Gastroesophageal sphincter (tissue), 4 donors: ENCODE measurements around the gene PKD2L2. TPM values are rescaled to one million over a fixed set of nuclear protein-coding genes. Genes with fewer than 3 reads are reported as not detected.

Experiments used
- ATAC-seq: fragments of 150-250 bp; one replicate; pipeline ENCODE4 v1.9.1; 2016; ENCODE audit warnings: mild to moderate bottlenecking, moderate library complexity
- H3K27ac ChIP-seq, 4 donors: fragments of 200-600 bp; sonication (generic) in 3 of 4; 1 replicate in 3 of 4; 2 replicates in 1 of 4; pipeline ENCODE4 v1.5.1; 2016 to 2019
- H3K27me3 ChIP-seq: fragments of 200-600 bp; sonication (generic); one replicate; pipeline ENCODE4 v1.5.1; 2019
- H3K36me3 ChIP-seq, 2 donors: fragments of 200-600 bp; sonication (generic); one replicate each; pipeline ENCODE4 v1.5.1; 2019; ENCODE audit warnings: control low read depth in 1 of 2
- H3K4me1 ChIP-seq, 3 donors: fragments of 200-600 bp; sonication (generic); 1 replicate in 2 of 3; 2 replicates in 1 of 3; pipeline ENCODE4 v1.5.1; 2016 to 2019; ENCODE audit warnings: control low read depth in 2 of 3
- H3K4me3 ChIP-seq, 2 donors: fragments of 200-600 bp; sonication (generic); one replicate each; pipeline ENCODE4 v1.5.1; 2019; ENCODE audit warnings: mild to moderate bottlenecking in 1 of 2, moderate library complexity in 1 of 2
- H3K9me3 ChIP-seq, 3 donors: fragments of 200-600 bp; sonication (generic); one replicate each; pipeline ENCODE4 v1.5.1; 2017 to 2019; ENCODE audit warnings: control low read depth in 2 of 3
- EP300 ChIP-seq: sonication (generic); formaldehyde crosslinking; IDR thresholded peaks from one replicate; pipeline ENCODE4 v1.6.1; 2017; ENCODE audit warnings: antibody characterized with exemption, mild to moderate bottlenecking
- POLR2A ChIP-seq, 2 donors: fragments of 450-650 bp; IDR thresholded peaks; one replicate each; pipeline ENCODE4 v1.6.1; 2017; ENCODE audit warnings: antibody characterized with exemption in 2 of 2, mild to moderate bottlenecking in 2 of 2, moderate library complexity in 1 of 2
- POLR2AphosphoS5 ChIP-seq: sonication (generic); formaldehyde crosslinking; IDR thresholded peaks from one replicate; pipeline ENCODE4 v1.6.1; 2017; ENCODE audit warnings: antibody characterized with exemption
- WGBS, 2 donors: methylation state at CpG; one replicate each; pipeline ENCODE4 v1.1.5; 2018; ENCODE audit warnings: low coverage in 1 of 2; 5-methylcytosine and 5-hydroxymethylcytosine counted together
- total RNA-seq, 4 donors: library from RNA; depleted of rRNA; stranded (reverse); fragments of >200 nt; gene quantifications; one replicate each; pipeline ENCODE4 v1.1.0, GENCODE V29; 2016
- TF ChIP-seq, protein P1 (sequence below), 4 experiments: fragments of 200-600 bp in 2 of 4; fragments of 450-650 bp in 2 of 4; sonication (generic) in 1 of 4; IDR thresholded peaks; one replicate each; pipeline ENCODE4 v1.5.1; 2017 to 2019; ENCODE audit warnings: antibody characterized with exemption in 4 of 4, mild to moderate bottlenecking in 2 of 4, moderate library complexity in 2 of 4

PKD2L2 gene
- total RNA-seq, 4 donors from 2014 or later = 0.15 TPM; not detected in 3

DNA sequence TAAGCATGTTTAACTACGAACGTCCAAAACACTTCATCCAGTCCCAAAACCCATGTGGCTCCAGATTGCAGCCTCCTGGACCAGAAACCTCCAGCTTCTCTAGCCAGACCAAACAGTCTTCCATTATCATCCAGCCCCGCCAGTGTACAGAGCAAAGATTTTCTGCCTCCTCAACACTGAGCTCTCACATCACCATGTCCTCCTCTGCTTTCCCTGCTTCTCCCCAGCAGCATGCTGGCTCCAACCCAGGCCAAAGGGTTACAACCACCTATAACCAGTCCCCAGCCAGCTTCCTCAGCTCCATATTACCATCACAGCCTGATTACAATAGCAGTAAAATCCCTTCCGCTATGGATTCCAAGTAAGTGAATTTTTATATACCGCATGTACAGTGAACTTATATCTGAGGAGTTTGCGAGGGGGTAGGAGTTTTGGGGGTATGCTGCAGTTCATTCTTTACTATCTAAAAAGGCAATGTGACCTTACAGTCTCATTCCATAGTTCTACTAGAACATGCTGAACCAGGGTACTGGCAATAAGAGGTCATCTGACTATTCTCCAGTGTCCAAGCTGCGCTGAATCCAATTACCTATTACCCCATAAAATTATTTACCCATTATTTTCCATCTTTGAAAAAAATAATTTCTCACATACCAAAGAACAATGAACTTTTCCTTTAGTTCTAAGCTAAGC is 18.5 kb upstream of the PKD2L2 start:
- Histone ChIP-seq H3K4me1 (no peaks in the 10 kb centered on the region), H3K36me3 (no peaks in the 10 kb centered on the region), H3K27me3 (no peaks in the 10 kb centered on the region), H3K27ac (no peak overlapping the region), H3K9me3 (no peaks in the 10 kb centered on the region), H3K4me3 (no peak overlapping the region)
- 95 to 96% methylated on average over 4 to 7 of the region's 7 CpGs for WGBS, 2 donors
- ATAC-seq = no peak
- TF ChIP-seq, protein P1, sequence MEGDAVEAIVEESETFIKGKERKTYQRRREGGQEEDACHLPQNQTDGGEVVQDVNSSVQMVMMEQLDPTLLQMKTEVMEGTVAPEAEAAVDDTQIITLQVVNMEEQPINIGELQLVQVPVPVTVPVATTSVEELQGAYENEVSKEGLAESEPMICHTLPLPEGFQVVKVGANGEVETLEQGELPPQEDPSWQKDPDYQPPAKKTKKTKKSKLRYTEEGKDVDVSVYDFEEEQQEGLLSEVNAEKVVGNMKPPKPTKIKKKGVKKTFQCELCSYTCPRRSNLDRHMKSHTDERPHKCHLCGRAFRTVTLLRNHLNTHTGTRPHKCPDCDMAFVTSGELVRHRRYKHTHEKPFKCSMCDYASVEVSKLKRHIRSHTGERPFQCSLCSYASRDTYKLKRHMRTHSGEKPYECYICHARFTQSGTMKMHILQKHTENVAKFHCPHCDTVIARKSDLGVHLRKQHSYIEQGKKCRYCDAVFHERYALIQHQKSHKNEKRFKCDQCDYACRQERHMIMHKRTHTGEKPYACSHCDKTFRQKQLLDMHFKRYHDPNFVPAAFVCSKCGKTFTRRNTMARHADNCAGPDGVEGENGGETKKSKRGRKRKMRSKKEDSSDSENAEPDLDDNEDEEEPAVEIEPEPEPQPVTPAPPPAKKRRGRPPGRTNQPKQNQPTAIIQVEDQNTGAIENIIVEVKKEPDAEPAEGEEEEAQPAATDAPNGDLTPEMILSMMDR (IDR thresholded peaks at IDR 0.05) = no peak
- TF ChIP-seq POLR2AphosphoS5 = no peak
- TF ChIP-seq EP300 = no peak
- TF ChIP-seq POLR2A (IDR thresholded peaks at IDR 0.05) = no peak

DNA sequence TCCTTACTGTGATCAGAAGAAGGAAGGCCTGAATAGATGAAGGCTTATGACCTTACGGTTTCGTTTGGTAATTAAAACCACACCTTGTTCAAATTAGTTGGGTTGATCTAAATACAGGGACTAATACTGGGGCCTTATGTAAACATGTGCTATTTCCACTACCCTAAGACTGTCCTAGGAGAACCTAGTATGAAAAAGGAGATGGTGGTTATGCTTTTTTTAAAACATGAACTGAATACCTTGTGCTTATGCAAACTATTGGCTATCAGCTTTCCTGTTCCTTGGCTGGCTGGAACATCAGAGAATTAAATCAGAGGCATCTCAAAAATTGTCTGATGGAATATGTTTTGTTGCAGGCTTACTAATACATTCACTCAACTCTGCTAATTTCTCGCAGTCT is 17.7 kb upstream of the PKD2L2 start:
- 93 to 97% methylated on average over 3 of the region's 3 CpGs for WGBS, 2 donors
- no peak for ATAC-seq

DNA sequence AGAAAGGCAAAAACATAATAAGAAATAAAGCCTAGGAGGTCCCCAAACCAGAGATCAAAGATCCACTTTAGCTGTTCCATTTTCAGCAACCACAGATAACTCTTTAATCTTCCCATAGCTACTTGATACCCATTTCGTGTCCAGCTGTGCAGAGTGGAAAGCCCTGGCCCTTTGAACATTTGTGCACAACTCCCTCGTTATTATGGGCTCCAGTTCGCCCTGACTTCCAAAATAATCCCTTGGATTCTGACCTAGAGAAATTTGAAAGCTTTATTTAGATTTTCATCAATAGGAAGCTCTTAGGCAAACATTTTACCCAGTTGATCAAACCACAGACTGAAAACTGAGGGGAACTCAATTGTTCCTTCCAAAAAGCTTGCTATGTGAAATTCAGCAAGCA is 16.8 kb upstream of the PKD2L2 start:
- no peaks in the 10 kb centered on the region for H3K36me3 ChIP-seq
- TF ChIP-seq EP300 (no peak), POLR2AphosphoS5 (no peak)
- TF ChIP-seq, protein P1 (IDR thresholded peaks at IDR 0.05) = no peak
- H3K4me1 ChIP-seq = no peaks in the 10 kb centered on the region
- H3K9me3 ChIP-seq = no peaks in the 10 kb centered on the region
- H3K27me3 ChIP-seq = no peaks in the 10 kb centered on the region
- no peak for ATAC-seq
- H3K27ac ChIP-seq = no peak overlapping the region
- WGBS, 2 donors = 78 to 87% methylated on average over 3 of the region's 3 CpGs
- no peak overlapping the region for H3K4me3 ChIP-seq

More for the DNA sequence above, 17.7 kb upstream of the PKD2L2 start:
- no peak overlapping the region for H3K27ac ChIP-seq
- no peaks in the 10 kb centered on the region for H3K27me3 ChIP-seq
- TF ChIP-seq POLR2A (IDR thresholded peaks at IDR 0.05) = no peak
- no peaks in the 10 kb centered on the region for H3K36me3 ChIP-seq
- H3K4me1 ChIP-seq = no peaks in the 10 kb centered on the region
- H3K9me3 ChIP-seq = no peaks in the 10 kb centered on the region
- no peak overlapping the region for H3K4me3 ChIP-seq

DNA sequence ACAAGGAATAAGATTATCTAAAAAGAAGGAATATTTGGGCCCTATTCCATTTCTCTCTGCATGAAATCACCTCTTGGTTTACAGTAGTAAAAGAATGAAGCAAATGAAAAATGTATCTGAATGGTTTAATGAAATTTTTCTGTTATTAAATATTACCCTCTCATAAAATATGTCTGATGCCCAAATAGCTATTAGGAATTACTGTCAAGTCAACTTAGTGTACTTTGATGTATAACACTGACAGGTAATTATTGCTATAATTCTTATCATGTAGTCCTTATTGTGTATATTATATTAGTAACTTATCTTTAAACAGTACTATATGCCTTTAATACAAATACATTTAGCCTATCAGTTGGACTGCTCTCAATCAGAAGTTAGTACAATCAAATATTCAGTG is 13.2 kb upstream of the PKD2L2 start:
- ATAC-seq = no peak
- no peaks in the 10 kb centered on the region for H3K27me3 ChIP-seq
- TF ChIP-seq EP300 (no peak), POLR2AphosphoS5 (no peak), POLR2A (IDR thresholded peaks at IDR 0.05) (no peak)
- TF ChIP-seq, protein P1 (IDR thresholded peaks at IDR 0.05) = no peak
- peaks cover 0 to 12% (median 3%) of the 10 kb centered on the region in 3 donors for H3K4me1 ChIP-seq
- no peaks in the 10 kb centered on the region for H3K9me3 ChIP-seq
- H3K27ac ChIP-seq = no peak overlapping the region
- no peaks in the 10 kb centered on the region for H3K36me3 ChIP-seq
- H3K4me3 ChIP-seq = no peak overlapping the region

DNA sequence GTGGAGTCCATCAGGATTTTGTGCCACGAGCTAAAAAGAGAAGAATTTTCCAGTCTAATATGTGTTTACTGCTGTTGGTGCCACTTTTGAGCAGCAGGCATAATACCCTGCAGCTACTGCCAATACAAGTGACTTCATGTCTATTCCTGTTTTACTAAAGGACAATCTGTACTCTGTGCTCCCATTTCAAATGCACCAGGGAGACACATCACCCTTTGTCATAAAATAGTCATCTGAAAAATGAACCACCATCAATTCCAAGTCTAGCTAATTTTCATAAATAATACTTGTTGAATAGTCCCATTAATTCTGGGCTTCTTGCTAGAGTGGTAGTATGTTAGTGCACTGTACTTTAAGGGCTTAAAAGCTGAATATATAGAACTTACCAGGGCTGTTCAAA is 8.9 kb upstream of the PKD2L2 start:
- peak overlapping the region; percentile 59 to 73 (median 72) for H3K27ac ChIP-seq
- H3K36me3 ChIP-seq = no peaks in the 10 kb centered on the region
- H3K27me3 ChIP-seq = no peaks in the 10 kb centered on the region
- TF ChIP-seq, protein P1 (IDR thresholded peaks at IDR 0.05) = no peak
- TF ChIP-seq POLR2AphosphoS5 (peak; percentile 80), POLR2A (IDR thresholded peaks at IDR 0.05) (no peak), EP300 (no peak)
- ATAC-seq = peak; percentile 86
- 21 to 33% methylated on average over 1 of the region's 1 CpG for WGBS, 2 donors
- H3K4me1 ChIP-seq = peaks cover 0 to 16% (median 3%) of the 10 kb centered on the region in 3 donors
- peak overlapping the region; percentile 25 to 27 for H3K4me3 ChIP-seq
- H3K9me3 ChIP-seq = no peaks in the 10 kb centered on the region
